RWPE1 (cell line): ENCODE data around the gene HIKESHI.
"Not testable (repeated sequence)": the region's sequence is repeated elsewhere in the genome, so short reads cannot be mapped to it uniquely, and the experiment has no call there.

Experiments
- CTCF ChIA-PET: fragments of 350-600 bp; sonication (Branson Sonifier 250); formaldehyde crosslinking; extraction: SDS; loops from one replicate; lab custom pipeline; 2021; lab: Yijun Ruan, JAX
- POLR2A ChIA-PET: fragments of 400-600 bp; formaldehyde crosslinking; extraction: SDS; loops from one replicate; lab custom pipeline; 2020; ENCODE audit warnings: antibody characterized with exemption; ENCODE audit not compliant: low non-redundant PET; lab: Yijun Ruan, JAX
- DNase-seq: peaks from one replicate; pipeline ENCODE4 v3.0.0; 2012; ENCODE audit warnings: low spot score
- H3K27ac ChIP-seq: fragments of 450-650 bp; 2 replicates; pipeline ENCODE4 v1.5.1; 2017
- TF ChIP-seq, protein P1 (sequence below): fragments of 450-650 bp; conservative IDR thresholded peaks from 2 replicates; pipeline ENCODE4 v1.5.1; 2017; ENCODE audit warnings: low read depth, mild to moderate bottlenecking

The HIKESHI gene

DNA sequence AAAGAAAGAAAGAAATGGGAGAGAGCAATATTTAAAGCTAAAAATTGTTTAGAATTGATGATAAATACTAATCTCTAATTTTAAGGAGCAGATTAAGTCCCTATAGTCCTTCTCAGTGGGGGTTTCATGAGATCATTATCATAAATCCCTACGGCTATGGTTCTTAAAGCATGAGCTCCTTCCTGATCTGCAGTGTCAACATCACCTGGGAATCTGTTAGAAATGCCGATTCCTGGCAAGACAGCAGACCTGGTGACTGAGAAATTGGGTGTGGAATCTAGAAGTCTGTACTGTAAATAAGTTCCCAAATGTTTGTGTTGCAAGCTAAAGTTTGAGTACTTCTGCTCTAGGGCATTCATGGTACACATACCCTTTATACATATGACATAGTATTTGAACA, 12.6 kb downstream of the HIKESHI start:
- TF ChIP-seq, protein P1, sequence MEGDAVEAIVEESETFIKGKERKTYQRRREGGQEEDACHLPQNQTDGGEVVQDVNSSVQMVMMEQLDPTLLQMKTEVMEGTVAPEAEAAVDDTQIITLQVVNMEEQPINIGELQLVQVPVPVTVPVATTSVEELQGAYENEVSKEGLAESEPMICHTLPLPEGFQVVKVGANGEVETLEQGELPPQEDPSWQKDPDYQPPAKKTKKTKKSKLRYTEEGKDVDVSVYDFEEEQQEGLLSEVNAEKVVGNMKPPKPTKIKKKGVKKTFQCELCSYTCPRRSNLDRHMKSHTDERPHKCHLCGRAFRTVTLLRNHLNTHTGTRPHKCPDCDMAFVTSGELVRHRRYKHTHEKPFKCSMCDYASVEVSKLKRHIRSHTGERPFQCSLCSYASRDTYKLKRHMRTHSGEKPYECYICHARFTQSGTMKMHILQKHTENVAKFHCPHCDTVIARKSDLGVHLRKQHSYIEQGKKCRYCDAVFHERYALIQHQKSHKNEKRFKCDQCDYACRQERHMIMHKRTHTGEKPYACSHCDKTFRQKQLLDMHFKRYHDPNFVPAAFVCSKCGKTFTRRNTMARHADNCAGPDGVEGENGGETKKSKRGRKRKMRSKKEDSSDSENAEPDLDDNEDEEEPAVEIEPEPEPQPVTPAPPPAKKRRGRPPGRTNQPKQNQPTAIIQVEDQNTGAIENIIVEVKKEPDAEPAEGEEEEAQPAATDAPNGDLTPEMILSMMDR: no peak
- DNase-seq: no peak
- ChIA-PET CTCF (interaction anchor here (0.5 to 0.7 kb wide), 2 partner anchors 8 to 75 kb away, joined by 3 to 5 read pairs; no protein-coding TSS in a partner anchor), POLR2A (no interaction called here)
- no peak overlapping the region for H3K27ac ChIP-seq

GRCh38 chr11:86335131-86335767, 33.2 kb downstream of the HIKESHI start:
- CTCF ChIA-PET: no interaction called here
- POLR2A ChIA-PET: no interaction called here
- DNase-seq: peak; percentile 10
- no peak overlapping the region for H3K27ac ChIP-seq
- TF ChIP-seq, protein P1: no peak

DNA sequence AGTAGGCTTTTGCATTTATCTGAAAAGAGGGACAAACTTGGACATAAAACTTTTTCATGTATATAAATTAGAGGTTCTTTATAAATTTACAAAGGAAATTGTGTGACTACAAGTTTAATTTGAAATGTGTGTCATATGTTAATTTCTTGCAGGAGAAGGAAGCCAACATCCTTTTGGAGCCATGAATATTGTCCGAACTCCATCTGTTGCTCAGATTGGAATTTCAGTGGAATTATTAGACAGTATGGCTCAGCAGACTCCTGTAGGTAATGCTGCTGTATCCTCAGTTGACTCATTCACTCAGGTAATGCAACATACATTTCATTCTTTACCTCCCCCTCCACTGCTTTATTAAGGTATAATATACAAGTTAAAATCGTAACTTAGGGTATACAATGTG, 35.2 kb downstream of the HIKESHI start:
- DNase-seq: no peak
- H3K27ac ChIP-seq: no peak overlapping the region
- ChIA-PET CTCF (no interaction called here), POLR2A (no interaction called here)
- TF ChIP-seq, protein P1: no peak

- DNase-seq: no peak
- TF ChIP-seq, protein P1: no peak
- POLR2A ChIA-PET: no interaction called here
- no peak overlapping the region for H3K27ac ChIP-seq
- CTCF ChIA-PET: interaction anchor here (0.6 kb wide), 1 partner anchor 362 kb away, joined by 3 read pairs; no protein-coding TSS in a partner anchor
Measured at GRCh38 chr11:86341382-86341781, 39.3 kb downstream of the HIKESHI start.

- no peak for DNase-seq
- H3K27ac ChIP-seq: no peak overlapping the region
- TF ChIP-seq, protein P1: no peak
- ChIA-PET CTCF (interaction anchor here (0.6 to 0.7 kb wide), 2 partner anchors 105 to 783 kb away, joined by 3 to 6 read pairs; no protein-coding TSS in a partner anchor), POLR2A (no interaction called here)
Measured at GRCh38 chr11:86346513-86346912, 44.5 kb downstream of the HIKESHI start.

DNA sequence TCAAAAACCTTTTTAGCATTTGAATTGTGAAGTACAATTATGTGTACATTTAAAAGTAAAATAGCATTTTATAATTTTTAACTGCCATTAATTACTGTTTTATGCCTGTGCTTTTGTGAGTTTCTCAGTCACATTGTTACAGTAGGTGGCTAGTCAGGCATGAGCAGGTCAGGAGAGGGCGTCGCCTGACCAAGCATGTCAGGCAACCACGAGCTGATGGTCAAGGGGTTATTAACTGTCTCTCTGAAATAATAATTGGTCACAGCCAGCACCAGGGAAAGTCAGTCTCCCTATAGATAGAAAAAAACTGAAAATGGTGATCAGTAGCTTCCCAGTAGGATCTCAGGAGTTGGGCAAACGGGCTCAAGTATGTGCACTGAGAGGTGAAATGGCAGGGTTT, 53.2 kb downstream of the HIKESHI start:
- TF ChIP-seq, protein P1: no peak
- CTCF ChIA-PET: no interaction called here
- POLR2A ChIA-PET: no interaction called here
- H3K27ac ChIP-seq: no peak overlapping the region
- DNase-seq: no peak

- H3K27ac ChIP-seq, DNase-seq, POLR2A ChIA-PET: not testable (repeated sequence)
- CTCF ChIA-PET: interaction anchor here (0.7 kb wide), 1 partner anchor 22 kb away, joined by 3 read pairs; no protein-coding TSS in a partner anchor
Measured at GRCh38 chr11:86357412-86357811, 55.4 kb downstream of the HIKESHI start.
